HCT116 (cell line): Measurements from ENCODE around the gene TMC4.

ENCODE experiments used
- CEBPB ChIP-seq: IDR thresholded peaks from 2 replicates; pipeline ENCODE4 v1.6.1; 2012; ENCODE audit warnings: low read depth
- CTCF ChIP-seq, 3 experiments: fragments of 200-600 bp in 1 of 3; sonication (generic) in 1 of 3; IDR thresholded peaks in 2 of 3; conservative IDR thresholded peaks in 1 of 3; 2 replicates each; pipeline ENCODE4 v1.5.1; 2012 to 2017; ENCODE audit warnings: low read depth in 2 of 3, low read length in 2 of 3, antibody characterized with exemption in 1 of 3, borderline replicate concordance in 1 of 3, control low read depth in 1 of 3, mild to moderate bottlenecking in 1 of 3, mixed read lengths in 1 of 3, mixed run types in 1 of 3, moderate library complexity in 1 of 3; ENCODE audit not compliant: insufficient read depth in 1 of 3
- EGR1 ChIP-seq: IDR thresholded peaks from 2 replicates; pipeline ENCODE4 v1.6.1; 2012; ENCODE audit warnings: low read depth
- ELF1 ChIP-seq: IDR thresholded peaks from 2 replicates; pipeline ENCODE4 v1.6.1; 2012; ENCODE audit warnings: low read depth, borderline replicate concordance
- EZH2 ChIP-seq: fragments of 200-600 bp; sonication (generic); IDR thresholded peaks from 2 replicates; pipeline ENCODE4 v1.6.1; 2017; ENCODE audit warnings: antibody characterized with exemption, mixed run types
- FOSL1 ChIP-seq: IDR thresholded peaks from 2 replicates; pipeline ENCODE4 v1.6.1; 2012; ENCODE audit warnings: low read depth
- POLR2A ChIP-seq: IDR thresholded peaks from 2 replicates; pipeline ENCODE4 v1.7.0; 2011; ENCODE audit warnings: borderline replicate concordance; ENCODE audit not compliant: insufficient read depth, insufficient read length; ENCODE audit errors: extremely low read depth
- REST ChIP-seq: IDR thresholded peaks from 2 replicates; pipeline ENCODE4 v1.6.1; 2012; ENCODE audit warnings: low read depth
- SRF ChIP-seq: IDR thresholded peaks from 2 replicates; pipeline ENCODE4 v1.6.1; 2012; ENCODE audit warnings: low read depth
- YY1 ChIP-seq: IDR thresholded peaks from 2 replicates; pipeline ENCODE4 v1.6.1; 2011; ENCODE audit warnings: low read length, low read depth, moderate library complexity, mild to moderate bottlenecking; ENCODE audit not compliant: insufficient replicate concordance; ENCODE audit errors: extremely low read depth

- TF ChIP-seq FOSL1 (no peak), POLR2A (no peak), EZH2 (no peak), CEBPB (no peak), EGR1 (no peak), YY1 (no peak), ELF1 (no peak), SRF (no peak), REST (no peak), CTCF (IDR thresholded peaks at IDR 0.05 in 2 of 3, conservative IDR thresholded peaks at IDR 0.05 in 1 of 3; ENCODE audit: borderline replicate concordance in 1 of 3, insufficient read depth in 1 of 3, low read depth in 2 of 3, low read length in 2 of 3) (no peak)
Measured at GRCh38 chr19:54149021-54149812, 23.7 kb downstream of the TMC4 start.
